Neuronal stem cell (in vitro differentiated cells): Measurements from ENCODE around the gene MAP4K3.

Source experiments
- DNase-seq: peaks from one replicate; pipeline ENCODE4 v3.0.0-alpha.2; 2013; ENCODE audit warnings: low spot score
- H2AFZ ChIP-seq: one replicate; pipeline ENCODE4 v1.6.1; 2013; ENCODE audit warnings: mild to moderate bottlenecking, low read length, inconsistent platforms
- H2AK5ac ChIP-seq: 2 replicates; pipeline ENCODE4 v1.6.1; 2013; ENCODE audit warnings: low read depth, mild to moderate bottlenecking, inconsistent platforms, low read length, moderate library complexity, mixed read lengths
- H2BK120ac ChIP-seq: 2 replicates; pipeline ENCODE4 v1.6.1; 2013; ENCODE audit warnings: low read depth, mild to moderate bottlenecking, inconsistent platforms, low read length, moderate library complexity, mixed read lengths
- H2BK12ac ChIP-seq: one replicate; pipeline ENCODE4 v1.6.1; 2013; ENCODE audit warnings: low read length, inconsistent platforms
- H2BK15ac ChIP-seq: 2 replicates; pipeline ENCODE4 v1.6.1; 2013; ENCODE audit warnings: mild to moderate bottlenecking, low read length, inconsistent platforms, mixed read lengths
- H2BK5ac ChIP-seq: one replicate; pipeline ENCODE4 v1.6.1; 2013; ENCODE audit warnings: inconsistent platforms, mild to moderate bottlenecking, low read length, moderate library complexity
- H3K14ac ChIP-seq: one replicate; pipeline ENCODE4 v1.6.1; 2013; ENCODE audit warnings: low read length, inconsistent platforms
- H3K18ac ChIP-seq: 2 replicates; pipeline ENCODE4 v1.6.1; 2013; ENCODE audit warnings: low read length, inconsistent platforms
- H3K23ac ChIP-seq: 2 replicates; pipeline ENCODE4 v1.6.1; 2013; ENCODE audit warnings: low read depth, mild to moderate bottlenecking, mixed read lengths, low read length, inconsistent platforms; ENCODE audit not compliant: poor library complexity
- H3K27ac ChIP-seq: replicated peaks from 3 replicates; pipeline ENCODE4 v1.5.1; 2013; ENCODE audit warnings: low read length, inconsistent platforms
- H3K27me3 ChIP-seq, 3 experiments: 2 replicates each; pipeline ENCODE4 v1.6.1; 2013; ENCODE audit warnings: low read length in 3 of 3, mild to moderate bottlenecking in 2 of 3, inconsistent platforms in 1 of 3, low read depth in 1 of 3, mixed read lengths in 1 of 3, moderate library complexity in 1 of 3; ENCODE audit not compliant: control insufficient read depth in 3 of 3, insufficient read depth in 3 of 3
- H3K36me3 ChIP-seq, 2 donors: replicated peaks in 1 of 2; 2 replicates each; pipeline ENCODE4 v1.6.1; 2013; ENCODE audit warnings: low read length in 2 of 2; ENCODE audit not compliant: control insufficient read depth in 2 of 2, insufficient read depth in 2 of 2
- H3K4ac ChIP-seq: 2 replicates; pipeline ENCODE4 v1.6.1; 2013; ENCODE audit warnings: inconsistent platforms, mild to moderate bottlenecking, low read length, moderate library complexity
- H3K4me1 ChIP-seq, 2 donors: 1 replicate in 1 of 2; 2 replicates in 1 of 2; pipeline ENCODE4 v1.6.1; 2013; ENCODE audit warnings: low read length in 2 of 2, low read depth in 1 of 2; ENCODE audit not compliant: control insufficient read depth in 2 of 2, insufficient read depth in 1 of 2
- H3K4me2 ChIP-seq: one replicate; pipeline ENCODE4 v1.6.1; 2013; ENCODE audit warnings: mild to moderate bottlenecking, low read length, inconsistent platforms; ENCODE audit not compliant: insufficient read depth, poor library complexity, severe bottlenecking
- H3K4me3 ChIP-seq, 2 donors: 2 replicates each; pipeline ENCODE4 v1.5.1; 2013; ENCODE audit warnings: low read length in 2 of 2, mild to moderate bottlenecking in 2 of 2, inconsistent platforms in 1 of 2, moderate library complexity in 1 of 2
- H3K79me1 ChIP-seq: one replicate; pipeline ENCODE4 v1.6.1; 2013; ENCODE audit warnings: low read depth, mild to moderate bottlenecking, inconsistent platforms, low read length, moderate library complexity
- H3K9ac ChIP-seq: one replicate; pipeline ENCODE4 v1.6.1; 2013; ENCODE audit warnings: mild to moderate bottlenecking, low read depth, low read length, inconsistent platforms; ENCODE audit not compliant: poor library complexity
- H3K9me3 ChIP-seq, 2 donors: replicated peaks in 1 of 2; 2 replicates each; pipeline versions ENCODE3 to v1.6.1; 2013; ENCODE audit warnings: low read length in 2 of 2, mild to moderate bottlenecking in 2 of 2, inconsistent platforms in 1 of 2, low read depth in 1 of 2, mixed read lengths in 1 of 2, moderate library complexity in 1 of 2; ENCODE audit not compliant: control insufficient read depth in 2 of 2, insufficient read depth in 1 of 2
- H4K8ac ChIP-seq: one replicate; pipeline ENCODE4 v1.6.1; 2013; ENCODE audit warnings: low read depth, mild to moderate bottlenecking, inconsistent platforms, low read length, moderate library complexity
- H4K91ac ChIP-seq: one replicate; pipeline ENCODE4 v1.6.1; 2013; ENCODE audit warnings: low read length, low read depth, mild to moderate bottlenecking, inconsistent platforms; ENCODE audit not compliant: poor library complexity
- WGBS, 2 donors: extraction: QIAGEN DNeasy Blood & Tissue Kit; methylation state at CpG; one replicate each; pipeline ENCODE4 v1.1.7; 2013; ENCODE audit warnings: missing lambda C conversion rate in 2 of 2, mixed read lengths in 1 of 2; ENCODE audit not compliant: insufficient read length in 2 of 2, insufficient replicate concordance in 1 of 2; ENCODE audit errors: extremely low coverage in 2 of 2; 5-methylcytosine and 5-hydroxymethylcytosine counted together

Gene MAP4K3

GRCh38 chr2:39241588-39241987 is 195.5 kb downstream of the MAP4K3 start:
- H3K4me1 ChIP-seq = peaks cover 0 to 7% of the 10 kb centered on the region in 2 donors
- no peak overlapping the region for H3K4me3 ChIP-seq
- H3K79me1 ChIP-seq = no peaks in the 10 kb centered on the region
- H3K4ac ChIP-seq = no peak overlapping the region
- H4K8ac ChIP-seq = no peak overlapping the region
- no peak overlapping the region for H3K4me2 ChIP-seq
- no peak overlapping the region for H2BK15ac ChIP-seq
- no peak overlapping the region for H4K91ac ChIP-seq
- DNase-seq = no peak
- H3K27ac ChIP-seq = no peak overlapping the region
- H3K9ac ChIP-seq = no peak overlapping the region
- H3K18ac ChIP-seq = no peak overlapping the region
- H2AFZ ChIP-seq = no peak overlapping the region
- no peaks in the 10 kb centered on the region for H3K27me3 ChIP-seq
- no peak overlapping the region for H2BK12ac ChIP-seq
- no peak overlapping the region for H2BK120ac ChIP-seq
- H3K23ac ChIP-seq = no peak overlapping the region
- H3K9me3 ChIP-seq = peaks cover 0 to 8% of the 10 kb centered on the region in 2 donors
- H2AK5ac ChIP-seq = no peak overlapping the region
- WGBS, 2 donors = no CpG with 5 or more reads among the region's 4 CpGs
- H3K36me3 ChIP-seq = no peaks in the 10 kb centered on the region
- no peak overlapping the region for H2BK5ac ChIP-seq
- H3K14ac ChIP-seq = no peak overlapping the region

DNA sequence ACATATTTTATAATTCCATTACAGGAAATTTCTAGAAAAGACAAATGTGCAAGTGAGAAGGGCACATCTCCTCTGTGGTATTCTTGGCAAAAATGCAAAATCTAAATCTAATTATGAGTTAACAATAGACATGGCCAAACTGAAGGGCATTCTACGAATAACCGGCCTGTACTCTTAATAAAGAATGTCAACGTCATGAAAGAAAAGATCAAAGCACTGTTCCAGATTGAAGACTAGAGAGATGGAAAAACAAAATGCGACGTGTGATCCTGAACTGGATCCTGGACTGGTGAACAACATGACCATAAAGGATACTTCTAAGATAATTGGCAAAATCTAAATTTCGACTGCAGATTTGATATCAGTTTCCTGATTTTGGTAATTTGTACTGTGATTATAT is 196.3 kb downstream of the MAP4K3 start:
- H2BK15ac ChIP-seq = no peak overlapping the region
- H2BK12ac ChIP-seq = no peak overlapping the region
- peaks cover 0 to 13% of the 10 kb centered on the region in 2 donors for H3K9me3 ChIP-seq
- DNase-seq = no peak
- no peak overlapping the region for H2AFZ ChIP-seq
- H3K9ac ChIP-seq = no peak overlapping the region
- no peak overlapping the region for H4K91ac ChIP-seq
- no peak overlapping the region for H3K4me3 ChIP-seq
- H3K23ac ChIP-seq = no peak overlapping the region
- H3K14ac ChIP-seq = no peak overlapping the region
- no peak overlapping the region for H3K27ac ChIP-seq
- no peak overlapping the region for H3K4me2 ChIP-seq
- H3K79me1 ChIP-seq = no peaks in the 10 kb centered on the region
- no peak overlapping the region for H3K18ac ChIP-seq
- no peaks in the 10 kb centered on the region for H3K27me3 ChIP-seq
- no peaks in the 10 kb centered on the region for H3K36me3 ChIP-seq
- no peak overlapping the region for H2AK5ac ChIP-seq
- no CpG with 5 or more reads among the region's 6 CpGs for WGBS, 2 donors
- H2BK5ac ChIP-seq = no peak overlapping the region
- H3K4ac ChIP-seq = no peak overlapping the region
- H4K8ac ChIP-seq = no peak overlapping the region
- no peak overlapping the region for H2BK120ac ChIP-seq
- peaks cover 0 to 7% of the 10 kb centered on the region in 2 donors for H3K4me1 ChIP-seq

- H3K27ac ChIP-seq = no peak overlapping the region
- H3K14ac ChIP-seq = no peak overlapping the region
- no peaks in the 10 kb centered on the region for H3K27me3 ChIP-seq
- no peak overlapping the region for H2BK120ac ChIP-seq
- no peak overlapping the region for H3K18ac ChIP-seq
- no peak overlapping the region for H4K8ac ChIP-seq
- H3K9ac ChIP-seq = no peak overlapping the region
- no peaks in the 10 kb centered on the region for H3K36me3 ChIP-seq
- H2BK15ac ChIP-seq = no peak overlapping the region
- peaks cover 0 to 13% of the 10 kb centered on the region in 2 donors for H3K9me3 ChIP-seq
- no peak overlapping the region for H2AFZ ChIP-seq
- no peak overlapping the region for H2BK12ac ChIP-seq
- H4K91ac ChIP-seq = no peak overlapping the region
- H3K4me2 ChIP-seq = no peak overlapping the region
- H3K4ac ChIP-seq = no peak overlapping the region
- no peak for DNase-seq
- no peak overlapping the region for H3K23ac ChIP-seq
- no peak overlapping the region for H2AK5ac ChIP-seq
- H3K79me1 ChIP-seq = no peaks in the 10 kb centered on the region
- no peak overlapping the region for H3K4me3 ChIP-seq
- no peak overlapping the region for H2BK5ac ChIP-seq
- no CpG with 5 or more reads among the region's 1 CpG for WGBS, 2 donors
- H3K4me1 ChIP-seq = no peaks in the 10 kb centered on the region
Measured at GRCh38 chr2:39234754-39235153, 202.3 kb downstream of the MAP4K3 start.

DNA sequence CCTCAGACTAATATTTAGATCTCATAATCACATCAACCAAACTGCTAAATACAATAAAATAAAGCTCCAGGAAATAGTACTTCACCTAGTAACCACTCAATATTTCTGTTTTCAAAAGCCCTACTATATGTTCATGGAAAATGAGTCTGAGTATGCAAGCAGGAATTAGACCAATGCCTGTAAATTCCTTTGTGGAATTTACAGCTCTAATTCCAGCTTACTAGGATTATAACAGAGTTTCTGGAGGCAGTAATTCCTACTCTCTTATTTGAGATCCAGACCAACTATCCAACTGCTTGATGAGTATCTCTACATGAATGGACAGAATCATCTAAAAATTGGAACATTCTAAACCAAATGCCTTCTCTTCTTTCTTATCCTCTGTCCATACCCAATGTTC is 204.9 kb downstream of the MAP4K3 start:
- no peak overlapping the region for H2BK5ac ChIP-seq
- no peak overlapping the region for H3K23ac ChIP-seq
- H3K14ac ChIP-seq = no peak overlapping the region
- peaks cover 0 to 9% of the 10 kb centered on the region in 2 donors for H3K9me3 ChIP-seq
- no peak overlapping the region for H2BK12ac ChIP-seq
- peaks cover 0 to 2% of the 10 kb centered on the region in 2 donors for H3K4me1 ChIP-seq
- H3K4ac ChIP-seq = no peak overlapping the region
- H2BK15ac ChIP-seq = no peak overlapping the region
- no peak overlapping the region for H3K9ac ChIP-seq
- DNase-seq = no peak
- no peaks in the 10 kb centered on the region for H3K79me1 ChIP-seq
- no peak overlapping the region for H3K4me2 ChIP-seq
- no peak overlapping the region for H4K91ac ChIP-seq
- no peak overlapping the region for H4K8ac ChIP-seq
- no peak overlapping the region for H3K4me3 ChIP-seq
- no peak overlapping the region for H2AFZ ChIP-seq
- no peak overlapping the region for H2BK120ac ChIP-seq
- H3K36me3 ChIP-seq = no peaks in the 10 kb centered on the region
- H3K18ac ChIP-seq = no peak overlapping the region
- H3K27me3 ChIP-seq = no peaks in the 10 kb centered on the region
- no peak overlapping the region for H2AK5ac ChIP-seq
- H3K27ac ChIP-seq = no peak overlapping the region
